Measurements from ENCODE around the gene C5orf63.

Gene C5orf63

DNA sequence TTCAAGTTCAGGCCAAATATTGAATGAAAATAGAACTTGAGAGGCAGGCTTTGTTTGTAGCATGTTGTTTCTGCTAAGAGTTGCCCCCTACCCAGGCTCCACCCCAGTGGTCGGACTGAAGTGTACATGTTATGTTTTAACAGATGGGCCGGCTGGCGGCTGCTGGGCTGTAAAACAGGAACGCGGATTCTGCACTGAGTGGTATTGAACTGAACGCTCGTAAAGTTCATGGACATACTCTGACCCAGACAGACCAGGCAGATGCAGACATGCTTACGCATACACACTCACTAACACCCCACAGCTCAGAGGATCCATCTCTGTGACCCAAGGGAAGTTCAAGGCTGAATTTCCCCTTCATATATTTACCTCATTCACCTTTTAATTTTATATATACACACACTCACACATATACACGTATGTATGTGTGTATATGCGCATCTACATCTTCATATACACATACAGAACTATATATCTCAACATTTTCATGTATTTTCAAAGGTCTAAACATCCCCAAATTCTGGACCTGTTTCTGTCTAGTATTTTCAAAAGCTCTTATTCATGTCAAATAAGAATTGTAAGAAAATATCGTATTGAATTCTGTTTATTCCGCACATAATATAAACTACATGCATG is 44.4 kb downstream of the C5orf63 start:
- Histone ChIP-seq H3K9ac (ENCODE audit: low read length) (peak overlapping the region; percentile 74), H3K36me3 (replicated peaks; ENCODE audit: low read depth, low read length) (no peaks in the 10 kb centered on the region), H3K4me2 (ENCODE audit: low read length) (peak overlapping the region; percentile 87), H3K79me2 (ENCODE audit: low read length) (peaks cover 8% of the 10 kb centered on the region; the same call in 1 of the 2 replicates), H4K20me1 (ENCODE audit: insufficient read depth, low read length) (no peaks in the 10 kb centered on the region), H2AFZ (ENCODE audit: low read depth, low read length) (no peak overlapping the region), H3K27me3 (ENCODE audit: low read depth, low read length) (no peaks in the 10 kb centered on the region; the same call in 1 of the 2 replicates), H3K4me3 (ENCODE audit: low read length) (peak overlapping the region; percentile 90), H3K27ac (ENCODE audit: low read length) (no peak overlapping the region), H3K4me1 (ENCODE audit: low read length) (peaks cover 15% of the 10 kb centered on the region), H3K9me3 (ENCODE audit: insufficient read depth, low read length) (no peaks in the 10 kb centered on the region)
- TF ChIP-seq, protein P1, sequence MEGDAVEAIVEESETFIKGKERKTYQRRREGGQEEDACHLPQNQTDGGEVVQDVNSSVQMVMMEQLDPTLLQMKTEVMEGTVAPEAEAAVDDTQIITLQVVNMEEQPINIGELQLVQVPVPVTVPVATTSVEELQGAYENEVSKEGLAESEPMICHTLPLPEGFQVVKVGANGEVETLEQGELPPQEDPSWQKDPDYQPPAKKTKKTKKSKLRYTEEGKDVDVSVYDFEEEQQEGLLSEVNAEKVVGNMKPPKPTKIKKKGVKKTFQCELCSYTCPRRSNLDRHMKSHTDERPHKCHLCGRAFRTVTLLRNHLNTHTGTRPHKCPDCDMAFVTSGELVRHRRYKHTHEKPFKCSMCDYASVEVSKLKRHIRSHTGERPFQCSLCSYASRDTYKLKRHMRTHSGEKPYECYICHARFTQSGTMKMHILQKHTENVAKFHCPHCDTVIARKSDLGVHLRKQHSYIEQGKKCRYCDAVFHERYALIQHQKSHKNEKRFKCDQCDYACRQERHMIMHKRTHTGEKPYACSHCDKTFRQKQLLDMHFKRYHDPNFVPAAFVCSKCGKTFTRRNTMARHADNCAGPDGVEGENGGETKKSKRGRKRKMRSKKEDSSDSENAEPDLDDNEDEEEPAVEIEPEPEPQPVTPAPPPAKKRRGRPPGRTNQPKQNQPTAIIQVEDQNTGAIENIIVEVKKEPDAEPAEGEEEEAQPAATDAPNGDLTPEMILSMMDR (IDR thresholded peaks at IDR 0.05; ENCODE audit: low read depth, low read length) = no peak
- TF ChIP-seq EZH2phosphoT487 (IDR thresholded peaks at IDR 0.05; ENCODE audit: low read depth) = no peak

DNA sequence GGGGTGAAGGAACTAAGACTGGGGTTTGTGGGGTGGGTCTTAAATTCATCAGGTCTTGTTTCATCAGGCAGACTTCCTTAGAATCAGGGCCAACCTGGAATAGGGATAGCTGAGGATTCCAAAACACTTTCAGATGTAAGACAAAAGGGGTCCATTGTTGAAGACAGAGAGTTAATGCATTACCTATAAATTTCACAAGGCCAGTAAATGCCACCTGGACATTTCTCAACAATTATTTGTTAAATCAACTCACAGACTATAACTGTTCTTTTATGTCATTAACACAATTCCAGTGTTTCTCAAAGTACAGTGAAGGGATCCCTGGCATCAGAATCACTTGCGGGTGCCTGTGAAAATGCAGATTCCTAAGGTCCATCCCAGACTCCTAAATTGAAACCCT is 45.8 kb downstream of the C5orf63 start:
- peaks cover 8% of the 10 kb centered on the region; the same call in 1 of the 2 replicates for H3K79me2 ChIP-seq (ENCODE audit: low read length)
- H3K27ac ChIP-seq (ENCODE audit: low read length) = no peak overlapping the region
- no peak overlapping the region for H3K4me3 ChIP-seq (ENCODE audit: low read length)
- no peaks in the 10 kb centered on the region; the same call in 1 of the 2 replicates for H3K27me3 ChIP-seq (ENCODE audit: low read depth, low read length)
- H3K9me3 ChIP-seq (ENCODE audit: insufficient read depth, low read length) = no peaks in the 10 kb centered on the region
- peaks cover 15% of the 10 kb centered on the region for H3K4me1 ChIP-seq (ENCODE audit: low read length)
- no peak overlapping the region for H3K4me2 ChIP-seq (ENCODE audit: low read length)
- H3K9ac ChIP-seq (ENCODE audit: low read length) = no peak overlapping the region
- H3K36me3 ChIP-seq (replicated peaks; ENCODE audit: low read depth, low read length) = no peaks in the 10 kb centered on the region
- no peak overlapping the region for H2AFZ ChIP-seq (ENCODE audit: low read depth, low read length)
- H4K20me1 ChIP-seq (ENCODE audit: insufficient read depth, low read length) = no peaks in the 10 kb centered on the region
- no peak for TF ChIP-seq EZH2phosphoT487 (IDR thresholded peaks at IDR 0.05; ENCODE audit: low read depth)
- TF ChIP-seq, protein P1 (IDR thresholded peaks at IDR 0.05; ENCODE audit: low read depth, low read length) = no peak

DNA sequence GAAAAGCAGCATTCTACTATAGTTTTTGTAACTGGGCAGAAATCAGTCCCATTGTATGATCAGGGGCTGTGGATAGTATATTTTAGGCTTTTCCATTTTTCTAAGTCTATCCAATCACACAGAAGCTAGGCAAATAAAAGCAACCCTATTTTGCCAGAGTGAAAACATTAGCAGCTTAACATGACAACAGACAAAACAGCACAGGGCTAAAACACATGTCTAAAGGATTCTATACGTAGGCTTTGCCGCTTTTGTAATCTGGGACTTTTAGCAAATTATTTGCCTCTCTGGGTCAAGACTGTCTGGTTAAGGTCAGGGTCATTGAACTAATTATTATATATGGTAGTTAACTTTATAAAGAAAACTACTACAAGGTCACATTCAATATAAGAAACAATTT is 47.1 kb downstream of the C5orf63 start:
- H3K79me2 ChIP-seq (ENCODE audit: low read length) = peaks cover 8% of the 10 kb centered on the region; the same call in 1 of the 2 replicates
- no peaks in the 10 kb centered on the region for H4K20me1 ChIP-seq (ENCODE audit: insufficient read depth, low read length)
- H3K4me2 ChIP-seq (ENCODE audit: low read length) = no peak overlapping the region
- H3K9ac ChIP-seq (ENCODE audit: low read length) = no peak overlapping the region
- H3K4me1 ChIP-seq (ENCODE audit: low read length) = peaks cover 12% of the 10 kb centered on the region
- H3K27ac ChIP-seq (ENCODE audit: low read length) = no peak overlapping the region
- no peak overlapping the region for H2AFZ ChIP-seq (ENCODE audit: low read depth, low read length)
- H3K36me3 ChIP-seq (replicated peaks; ENCODE audit: low read depth, low read length) = no peaks in the 10 kb centered on the region
- TF ChIP-seq EZH2phosphoT487 (IDR thresholded peaks at IDR 0.05; ENCODE audit: low read depth) = no peak
- TF ChIP-seq, protein P1 (IDR thresholded peaks at IDR 0.05; ENCODE audit: low read depth, low read length) = no peak
- no peaks in the 10 kb centered on the region; the same call in 1 of the 2 replicates for H3K27me3 ChIP-seq (ENCODE audit: low read depth, low read length)
- no peaks in the 10 kb centered on the region for H3K9me3 ChIP-seq (ENCODE audit: insufficient read depth, low read length)
- H3K4me3 ChIP-seq (ENCODE audit: low read length) = no peak overlapping the region

DNA sequence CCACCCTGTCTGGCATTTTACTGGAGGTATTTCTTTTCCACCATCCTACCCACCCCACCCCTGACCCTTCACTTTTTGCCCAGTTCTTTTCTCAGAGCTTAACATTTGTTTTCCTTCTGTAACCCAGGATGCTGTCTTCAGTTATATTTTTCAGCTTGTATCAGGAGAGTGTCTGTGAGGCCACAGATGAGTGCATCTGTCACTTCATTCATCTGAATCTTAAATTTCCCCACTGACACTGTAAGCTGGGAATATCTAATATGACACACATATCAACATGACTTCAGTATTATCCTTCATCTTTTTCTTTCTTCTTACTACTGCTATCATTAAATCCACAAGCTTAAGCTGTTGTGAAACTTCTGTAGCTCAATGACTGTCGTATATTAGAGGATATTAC is 47.8 kb downstream of the C5orf63 start:
- no peak overlapping the region for H3K4me3 ChIP-seq (ENCODE audit: low read length)
- no peak overlapping the region for H3K27ac ChIP-seq (ENCODE audit: low read length)
- no peaks in the 10 kb centered on the region for H3K9me3 ChIP-seq (ENCODE audit: insufficient read depth, low read length)
- no peak overlapping the region for H2AFZ ChIP-seq (ENCODE audit: low read depth, low read length)
- H4K20me1 ChIP-seq (ENCODE audit: insufficient read depth, low read length) = no peaks in the 10 kb centered on the region
- H3K36me3 ChIP-seq (replicated peaks; ENCODE audit: low read depth, low read length) = no peaks in the 10 kb centered on the region
- H3K4me2 ChIP-seq (ENCODE audit: low read length) = no peak overlapping the region
- no peak overlapping the region for H3K9ac ChIP-seq (ENCODE audit: low read length)
- no peaks in the 10 kb centered on the region; the same call in 1 of the 2 replicates for H3K27me3 ChIP-seq (ENCODE audit: low read depth, low read length)
- peaks cover 8% of the 10 kb centered on the region; the same call in 1 of the 2 replicates for H3K79me2 ChIP-seq (ENCODE audit: low read length)
- no peak for TF ChIP-seq EZH2phosphoT487 (IDR thresholded peaks at IDR 0.05; ENCODE audit: low read depth)
- TF ChIP-seq, protein P1 (IDR thresholded peaks at IDR 0.05; ENCODE audit: low read depth, low read length) = no peak
- peaks cover 10% of the 10 kb centered on the region for H3K4me1 ChIP-seq (ENCODE audit: low read length)

Data from OCI-LY3 (cell line).